GM21528 (cell line): ENCODE results near the gene ARHGAP10.

Experiments used
- ATAC-seq: cut with Tn5 transposase; IDR thresholded peaks from one replicate; pipeline ENCODE4 v1.9.1; 2021; ENCODE audit warnings: mild to moderate bottlenecking, moderate library complexity; ENCODE audit not compliant: unreplicated experiment, low FRiP score

ARHGAP10 gene

DNA sequence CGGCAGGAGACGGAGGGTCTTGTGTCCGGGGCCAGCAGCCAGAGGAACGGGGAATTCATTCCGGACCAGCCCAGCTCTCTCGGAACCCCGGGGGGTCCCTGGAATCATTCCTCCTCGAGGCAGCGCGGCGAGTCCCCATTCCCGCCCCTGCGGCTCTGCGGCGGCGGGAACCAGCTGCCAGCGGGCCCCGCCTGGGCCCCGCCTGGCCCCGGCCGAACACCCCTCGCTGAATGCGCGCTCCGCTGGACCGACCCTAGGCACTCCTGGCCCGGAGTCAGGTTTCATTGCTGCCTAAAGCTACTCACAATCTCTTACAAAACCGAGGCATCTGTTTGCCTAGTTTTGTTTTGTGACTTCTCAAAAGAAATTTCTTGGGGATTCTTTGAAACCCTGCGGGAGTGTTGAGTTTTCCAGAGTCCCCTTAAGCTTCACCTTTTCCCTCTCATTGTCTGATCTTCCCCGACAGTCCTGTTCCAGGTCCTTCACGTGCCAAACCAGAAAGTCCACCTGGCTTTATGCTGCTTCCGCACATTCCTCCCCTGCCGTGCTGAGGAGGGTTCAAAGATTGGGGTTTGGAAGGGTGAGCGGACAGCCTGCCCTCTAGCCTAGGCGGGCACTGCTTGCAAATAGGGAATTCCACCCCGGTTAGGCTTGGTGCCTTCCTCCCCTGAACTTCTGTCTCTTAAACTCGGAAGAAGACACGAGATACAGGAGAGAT is 789 bp downstream of the ARHGAP10 start:
- peak; percentile 26 for ATAC-seq

GRCh38 chr4:147733716-147734344 is 1.9 kb downstream of the ARHGAP10 start:
- no peak for ATAC-seq

- no peak for ATAC-seq
These were observed 2.6 kb downstream of the ARHGAP10 start for GRCh38 chr4:147734496-147734895.

DNA sequence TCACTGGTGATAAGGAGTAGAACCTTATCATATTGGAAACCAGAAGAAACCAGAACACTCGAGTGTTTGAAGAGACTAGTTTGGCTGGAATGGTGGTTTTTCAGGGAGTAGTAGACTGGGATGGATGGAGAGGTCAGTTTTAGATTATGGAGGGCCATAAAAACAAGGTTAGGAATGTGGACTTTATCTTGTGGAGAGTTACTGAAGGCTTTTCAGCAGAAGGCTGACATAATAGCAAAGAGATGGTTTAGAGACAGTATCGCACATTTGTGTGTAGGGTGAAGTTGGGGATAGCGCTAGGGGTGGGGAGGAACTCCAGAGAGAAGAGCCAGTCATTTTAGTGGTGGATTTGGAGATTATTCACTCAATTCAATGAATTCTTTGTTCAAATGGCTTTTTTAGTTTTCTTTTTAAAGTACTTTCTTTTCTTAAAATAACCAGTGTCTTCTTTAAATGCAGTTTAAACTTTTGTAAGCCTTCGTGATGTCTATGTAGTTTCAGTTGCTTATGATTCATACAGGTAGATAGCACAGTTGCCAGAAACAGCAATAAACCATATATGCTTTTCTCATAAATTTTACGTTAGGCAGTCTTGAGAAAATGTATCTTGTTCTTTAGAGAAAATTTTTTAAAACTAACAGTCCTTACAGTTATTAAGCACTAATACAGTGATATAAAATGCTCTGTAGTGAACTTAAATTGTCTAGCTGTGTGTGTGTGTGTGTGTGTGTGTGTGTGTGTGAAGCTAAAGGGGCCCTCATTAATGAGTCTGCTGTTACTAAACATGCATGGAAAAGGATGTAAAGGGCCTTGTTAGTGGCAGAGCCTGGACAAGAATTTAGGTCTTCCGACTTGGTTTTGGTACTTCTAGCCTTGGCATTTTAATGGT is 3.8 kb downstream of the ARHGAP10 start:
- ATAC-seq, result no peak

DNA sequence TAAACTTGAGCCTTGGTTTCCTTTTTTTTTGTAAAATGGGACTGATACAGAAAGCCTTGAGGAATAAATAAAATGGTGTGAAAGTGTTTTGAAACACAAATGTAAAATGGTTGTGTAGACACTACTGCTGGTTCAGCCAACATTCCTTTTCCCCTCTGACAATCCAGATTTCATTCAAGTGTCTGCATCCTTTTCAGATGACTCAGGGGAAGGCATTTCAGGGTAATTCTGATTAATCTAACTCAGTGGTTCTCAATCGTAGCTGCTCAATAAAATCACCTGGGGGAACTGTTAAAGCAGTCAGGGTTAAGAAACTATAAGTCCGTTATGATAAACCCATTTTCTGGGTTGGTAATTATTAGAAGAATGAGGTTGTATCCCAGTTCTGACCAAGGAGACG is 4.6 kb downstream of the ARHGAP10 start:
- no peak for ATAC-seq

DNA sequence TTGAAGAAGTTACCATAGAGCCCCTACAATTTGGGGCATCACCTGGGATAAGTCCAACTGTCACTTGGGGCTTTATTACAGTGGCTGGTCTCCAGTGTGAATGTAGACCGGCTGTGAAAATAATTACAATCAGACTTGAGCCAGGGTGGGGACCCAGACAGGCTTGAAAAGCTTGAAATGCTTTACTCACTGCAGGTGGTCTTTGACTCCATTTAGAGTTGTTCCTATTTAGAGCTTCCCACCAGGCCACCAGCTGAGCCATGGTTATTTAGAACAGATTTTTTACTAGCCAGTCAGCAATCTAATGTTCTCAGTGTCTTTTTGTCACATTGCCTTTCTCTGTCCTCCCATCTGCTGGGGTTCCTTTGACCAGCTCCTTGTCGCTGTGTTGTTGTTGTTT is 5.7 kb downstream of the ARHGAP10 start:
- no peak for ATAC-seq

DNA sequence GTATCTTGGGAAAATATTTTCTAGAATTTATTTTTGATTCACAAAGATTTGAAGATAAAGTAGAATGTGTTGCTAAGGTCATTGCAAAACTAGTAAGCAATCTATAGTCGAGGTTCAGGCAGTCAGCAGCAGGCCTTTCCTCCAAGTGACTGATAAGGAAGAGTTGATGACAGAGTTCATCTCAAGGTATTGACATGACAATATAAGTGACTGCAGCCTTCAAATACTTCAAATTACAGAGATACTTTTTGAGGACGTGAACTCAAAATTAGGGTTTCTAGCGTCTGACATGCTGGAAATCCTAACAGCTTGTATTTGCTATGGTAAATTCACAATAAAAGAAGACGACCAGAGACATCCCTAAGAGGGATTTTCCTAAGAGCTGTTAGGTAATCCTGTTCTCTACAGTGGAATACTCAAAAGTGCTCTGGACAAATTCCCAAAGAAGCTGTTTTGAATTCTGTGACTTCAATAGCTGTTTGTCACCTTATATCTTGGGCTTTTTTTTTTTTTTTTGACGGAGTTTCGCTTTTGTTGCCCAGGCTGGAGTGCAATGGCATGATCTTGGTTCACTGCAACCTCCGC is 7.4 kb downstream of the ARHGAP10 start:
- no peak for ATAC-seq

GRCh38 chr4:147740176-147740575 is 8.3 kb downstream of the ARHGAP10 start:
- no peak for ATAC-seq

- ATAC-seq, result no peak
These were observed 9.4 kb downstream of the ARHGAP10 start for GRCh38 chr4:147741190-147741788.

DNA sequence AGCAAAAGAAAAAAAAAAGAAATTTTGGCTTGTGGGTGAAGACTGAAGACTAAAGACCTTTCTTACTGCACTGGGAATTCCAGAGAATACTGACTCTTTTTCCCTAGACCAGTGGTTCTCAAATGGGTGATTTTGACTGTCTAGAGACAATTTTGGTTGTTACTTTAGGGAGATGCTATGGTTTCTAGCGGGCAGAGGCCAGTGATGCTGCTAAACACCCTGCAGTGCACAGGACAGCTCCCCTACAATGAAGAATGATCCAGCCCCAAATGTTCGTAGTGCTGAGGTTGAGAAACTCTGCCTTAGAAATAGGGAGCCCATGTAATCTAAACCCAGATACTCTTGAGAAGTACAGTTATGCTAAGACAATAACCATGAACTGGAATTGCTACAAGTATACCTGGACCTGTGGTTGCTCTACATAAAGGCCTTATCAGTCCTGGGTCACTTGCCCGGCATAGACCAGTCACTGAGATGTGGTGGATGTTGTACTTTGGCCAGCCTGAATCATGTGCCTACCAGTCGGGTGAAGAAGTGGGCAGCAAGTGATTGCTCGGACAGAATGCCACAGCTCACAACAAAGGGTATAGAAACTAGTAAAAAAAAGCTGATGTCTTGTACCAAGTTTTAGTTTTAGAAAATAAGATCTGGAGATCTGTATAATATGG is 16.0 kb downstream of the ARHGAP10 start:
- no peak for ATAC-seq

DNA sequence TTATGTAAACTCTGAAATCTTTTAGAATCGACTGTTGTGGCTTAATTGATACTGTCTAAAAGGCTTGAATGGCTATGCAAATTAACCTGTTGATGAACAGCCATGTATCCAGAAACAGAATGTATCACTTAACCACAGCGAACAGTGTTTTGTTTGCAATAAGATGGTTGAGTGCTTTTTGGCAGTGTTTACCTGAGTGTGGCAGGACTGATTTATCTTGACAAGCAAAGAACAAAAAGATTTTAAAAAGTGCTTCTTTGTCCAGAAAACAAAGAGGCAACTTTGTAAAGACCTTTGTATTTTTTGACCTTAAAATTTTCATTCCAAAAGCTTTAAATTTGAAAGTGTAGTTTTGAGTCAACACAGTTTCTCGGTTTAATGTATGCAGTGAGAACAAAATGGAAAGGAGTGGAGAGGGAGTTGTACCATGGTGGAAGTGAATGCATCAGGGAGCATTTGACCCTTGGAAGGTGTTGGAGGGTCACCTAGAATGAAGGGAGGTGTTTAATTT is 18.0 kb downstream of the ARHGAP10 start:
- ATAC-seq, result peak; percentile 93

DNA sequence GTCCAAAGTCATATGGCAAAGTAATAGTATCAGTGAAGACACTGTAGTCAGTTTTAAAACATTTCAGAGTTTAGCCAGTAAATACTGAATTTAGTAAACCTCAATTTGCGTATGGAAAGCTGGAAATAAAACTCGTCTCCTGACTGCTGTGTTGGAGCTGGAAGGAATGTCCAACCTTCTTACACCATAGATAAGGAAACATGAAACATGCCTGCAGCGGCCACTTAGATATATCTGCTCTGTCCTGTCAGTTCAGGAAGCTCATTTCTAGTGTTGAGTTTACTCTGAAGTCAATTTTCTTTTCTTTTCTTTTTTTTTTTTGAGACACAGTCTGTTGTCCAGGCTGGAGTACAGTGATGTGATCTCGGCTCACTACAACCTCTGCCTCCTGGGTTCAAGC is 21.2 kb downstream of the ARHGAP10 start:
- ATAC-seq, result no peak

DNA sequence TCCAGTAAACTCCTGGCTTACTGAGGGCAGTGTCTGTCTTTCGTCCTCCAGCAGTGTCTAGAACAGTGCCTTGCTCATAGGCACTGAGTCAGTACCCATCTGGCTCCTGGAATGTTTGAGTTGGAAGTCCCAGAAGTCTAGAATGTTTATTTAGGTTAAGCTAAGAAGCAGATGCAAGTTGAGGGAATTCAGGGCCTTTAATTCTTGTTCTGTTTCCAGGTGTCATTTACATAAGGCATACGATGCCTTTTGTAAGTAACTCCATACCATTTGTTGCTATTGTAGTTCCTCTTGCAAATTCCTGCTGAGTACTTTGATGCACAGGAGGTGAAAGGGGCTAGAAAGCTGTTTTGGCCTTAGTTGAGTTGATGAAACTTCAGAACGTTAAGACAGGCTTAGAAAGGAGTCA is 22.2 kb downstream of the ARHGAP10 start:
- ATAC-seq, result no peak

GRCh38 chr4:147755561-147756295 is 23.8 kb downstream of the ARHGAP10 start:
- no peak for ATAC-seq

DNA sequence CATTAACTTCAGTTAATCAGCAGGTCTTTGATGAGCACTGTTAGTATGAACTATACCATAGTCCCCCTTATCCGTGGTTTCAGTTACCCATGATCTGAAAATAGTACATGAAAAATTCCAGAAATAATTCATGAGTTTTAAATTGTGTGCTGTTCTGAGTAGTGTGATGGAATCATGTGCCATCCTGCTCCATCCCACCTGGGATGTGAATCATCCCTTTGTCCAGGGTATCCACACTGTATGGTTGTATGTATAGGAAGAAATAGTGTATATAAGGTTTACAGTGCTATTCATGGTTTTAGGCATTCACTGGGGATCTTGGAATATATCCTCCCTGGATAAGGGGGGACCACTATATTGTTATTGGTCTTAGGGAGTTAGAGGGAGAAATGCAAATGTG is 24.5 kb downstream of the ARHGAP10 start:
- no peak for ATAC-seq

GRCh38 chr4:147760176-147760575 is 28.3 kb downstream of the ARHGAP10 start:
- ATAC-seq, result no peak

DNA sequence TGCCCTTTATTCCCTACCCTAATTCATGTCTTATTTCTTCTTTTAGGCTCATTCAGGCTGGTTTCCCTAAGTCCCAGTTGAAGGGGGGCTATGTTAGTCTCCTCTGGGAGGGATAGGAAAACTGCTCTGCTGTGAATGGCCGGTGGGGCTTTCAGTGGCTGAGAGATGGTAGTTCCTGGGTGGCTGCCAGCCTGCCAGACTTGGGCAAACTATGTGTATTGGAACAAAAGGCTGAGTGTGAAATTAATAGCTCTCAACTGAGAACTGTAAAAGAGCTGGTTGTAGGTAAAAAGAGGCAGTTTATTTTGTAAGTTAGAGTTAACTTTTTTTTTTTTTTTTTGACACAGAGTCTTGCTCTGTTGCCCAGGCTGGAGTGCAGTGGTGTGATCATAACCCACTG is 28.8 kb downstream of the ARHGAP10 start:
- no peak for ATAC-seq

DNA sequence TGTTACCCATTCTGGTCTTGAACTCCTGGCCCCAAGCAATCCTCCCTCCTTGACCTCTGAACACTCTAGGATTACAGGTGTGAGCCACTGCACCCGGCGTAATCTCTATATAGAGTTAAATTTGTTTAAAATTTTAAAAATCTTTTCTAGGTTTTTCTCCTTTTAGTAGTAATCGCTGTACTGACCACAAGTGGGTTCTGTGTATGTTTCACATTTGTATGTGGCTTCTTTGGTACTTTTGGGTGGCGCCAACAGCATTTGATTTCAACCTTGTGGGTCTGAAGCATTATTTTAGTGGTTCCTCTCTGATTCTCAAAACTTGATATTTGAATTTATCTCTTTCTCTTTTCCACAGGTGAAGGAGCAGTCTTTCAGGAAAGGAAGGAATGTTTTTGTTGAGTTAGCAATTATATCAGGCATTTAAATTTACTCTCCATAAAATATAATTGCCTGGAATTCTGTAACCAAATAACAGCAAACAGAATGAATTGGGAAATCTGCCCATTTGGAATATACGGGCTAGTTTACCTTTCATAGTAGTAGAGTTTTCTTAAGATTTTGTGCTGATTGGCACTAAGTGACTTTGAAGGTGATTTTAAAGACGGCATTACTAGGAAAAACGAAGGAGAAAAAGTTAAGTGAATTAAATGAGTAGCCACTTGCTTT is 29.5 kb downstream of the ARHGAP10 start:
- ATAC-seq, result no peak

GRCh38 chr4:147764337-147764736 is 32.4 kb downstream of the ARHGAP10 start:
- ATAC-seq, result no peak
